22Rv1 (cell line): ENCODE results near the gene ETS1.

ENCODE experiments used
- ZFX ChIP-seq: fragments of 450-650 bp; IDR thresholded peaks from 2 replicates; pipeline ENCODE4 v1.6.1; 2017; ENCODE audit warnings: antibody characterized with exemption, borderline replicate concordance
- TF ChIP-seq, protein P1 (sequence below): fragments of 450-650 bp; IDR thresholded peaks from 2 replicates; pipeline ENCODE4 v1.5.1; 2017; ENCODE audit warnings: mild to moderate bottlenecking

DNA sequence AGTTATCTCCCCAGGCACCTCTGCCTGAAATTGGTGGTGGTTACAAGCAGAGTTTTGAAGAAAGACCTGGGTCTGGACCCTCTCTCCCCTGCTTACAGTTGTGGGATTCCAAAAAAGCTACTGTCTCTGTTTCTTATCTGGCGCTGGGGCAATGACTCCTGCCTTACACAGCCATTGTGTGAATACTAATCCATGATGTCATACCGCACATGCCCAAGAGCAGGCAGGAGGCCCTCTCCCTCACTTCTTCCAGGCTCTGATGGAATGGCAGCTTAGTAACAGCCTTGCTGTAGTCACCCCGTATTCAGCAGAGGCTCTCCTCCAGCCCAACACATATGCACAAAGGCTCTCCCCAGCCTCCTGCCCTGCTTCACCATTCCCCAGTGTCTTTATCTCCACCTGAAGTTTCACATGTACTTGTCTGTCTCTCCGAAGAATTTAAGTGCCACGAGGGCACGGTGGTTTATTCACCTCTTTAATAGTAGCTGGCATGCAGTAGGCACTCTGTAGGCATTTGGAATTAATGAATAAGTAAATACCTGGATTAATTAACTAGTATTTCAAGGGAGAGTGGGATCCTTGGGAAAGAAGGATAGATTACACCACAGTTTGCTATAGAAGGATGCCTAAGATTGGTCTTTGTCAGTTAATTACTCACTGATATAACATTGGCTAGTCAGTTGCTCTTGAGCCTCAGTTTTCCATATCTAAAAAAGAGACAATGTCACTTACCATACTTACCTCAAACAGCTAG is 165.6 kb downstream of the ETS1 start:
- TF ChIP-seq, protein P1, sequence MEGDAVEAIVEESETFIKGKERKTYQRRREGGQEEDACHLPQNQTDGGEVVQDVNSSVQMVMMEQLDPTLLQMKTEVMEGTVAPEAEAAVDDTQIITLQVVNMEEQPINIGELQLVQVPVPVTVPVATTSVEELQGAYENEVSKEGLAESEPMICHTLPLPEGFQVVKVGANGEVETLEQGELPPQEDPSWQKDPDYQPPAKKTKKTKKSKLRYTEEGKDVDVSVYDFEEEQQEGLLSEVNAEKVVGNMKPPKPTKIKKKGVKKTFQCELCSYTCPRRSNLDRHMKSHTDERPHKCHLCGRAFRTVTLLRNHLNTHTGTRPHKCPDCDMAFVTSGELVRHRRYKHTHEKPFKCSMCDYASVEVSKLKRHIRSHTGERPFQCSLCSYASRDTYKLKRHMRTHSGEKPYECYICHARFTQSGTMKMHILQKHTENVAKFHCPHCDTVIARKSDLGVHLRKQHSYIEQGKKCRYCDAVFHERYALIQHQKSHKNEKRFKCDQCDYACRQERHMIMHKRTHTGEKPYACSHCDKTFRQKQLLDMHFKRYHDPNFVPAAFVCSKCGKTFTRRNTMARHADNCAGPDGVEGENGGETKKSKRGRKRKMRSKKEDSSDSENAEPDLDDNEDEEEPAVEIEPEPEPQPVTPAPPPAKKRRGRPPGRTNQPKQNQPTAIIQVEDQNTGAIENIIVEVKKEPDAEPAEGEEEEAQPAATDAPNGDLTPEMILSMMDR, result no peak
- TF ChIP-seq ZFX, result no peak
